Panc1 (cell line): Measurements from ENCODE around the gene VSIG1. TPM values are rescaled to one million over a fixed set of nuclear protein-coding genes. Genes with fewer than 3 reads are reported as not detected.

Experiments used
- ATAC-seq: fragments of 200-7000 bp; cut with Tn5 transposase; 2 replicates; pipeline ENCODE4 v1.9.1; 2020; ENCODE audit warnings: mild to moderate bottlenecking, moderate library complexity
- BruUV-seq: library from RNA; stranded (reverse); fragments of 400-500 nt; replicated peaks from 2 replicates; lab custom pipeline; 2021; lab: Mats Ljungman, UMichigan
- CTCF ChIA-PET: fragments of 300-600 bp; sonication (Branson Sonifier 250); formaldehyde crosslinking; loops from one replicate; lab custom pipeline; 2022; ENCODE audit warnings: antibody characterized with exemption; lab: Charles Lee
- POLR2A ChIA-PET: fragments of 300-600 bp; sonication (Branson Sonifier 250); formaldehyde crosslinking; loops from one replicate; lab custom pipeline; 2022; ENCODE audit warnings: antibody characterized with exemption; lab: Charles Lee
- DNase-seq: peaks from one replicate; pipeline ENCODE4 v3.0.0-alpha.2; 2010; ENCODE audit warnings: low read depth, low spot score
- H3K27ac ChIP-seq: 2 replicates; pipeline ENCODE4 v1.5.1; 2011; ENCODE audit warnings: mild to moderate bottlenecking, low read length, inconsistent platforms
- H3K27me3 ChIP-seq: fragments of 200-500 bp; sonication (Bioruptor generic); 2 replicates; pipeline ENCODE4 v1.6.0; 2014; ENCODE audit warnings: low read length, inconsistent platforms; ENCODE audit not compliant: control insufficient read depth, insufficient read depth
- H3K36me3 ChIP-seq: fragments of 200-500 bp; sonication (Bioruptor generic); 2 replicates; pipeline ENCODE4 v1.5.1; 2014; ENCODE audit warnings: inconsistent platforms, mild to moderate bottlenecking, low read length, moderate library complexity; ENCODE audit not compliant: control insufficient read depth, insufficient read depth
- H3K4me1 ChIP-seq: 2 replicates; pipeline ENCODE4 v1.5.1; 2011; ENCODE audit warnings: inconsistent platforms, mild to moderate bottlenecking, low read length, moderate library complexity; ENCODE audit not compliant: control insufficient read depth, insufficient read depth
- H3K4me3 ChIP-seq, 2 experiments: 2 replicates each; pipeline ENCODE4 v1.5.1; 2011 to 2012; ENCODE audit warnings: low read depth in 2 of 2, low read length in 2 of 2, mild to moderate bottlenecking in 2 of 2, inconsistent platforms in 1 of 2, moderate library complexity in 1 of 2
- H3K9me3 ChIP-seq: fragments of 200-500 bp; sonication (Bioruptor generic); 2 replicates; pipeline ENCODE4 v1.5.1; 2014; ENCODE audit warnings: low read depth, mild to moderate bottlenecking, inconsistent platforms, low read length, moderate library complexity; ENCODE audit not compliant: control insufficient read depth, insufficient read depth
- POLR2AphosphoS5 ChIP-seq: IDR thresholded peaks from 2 replicates; pipeline ENCODE4 v1.6.1; 2012; ENCODE audit warnings: mild to moderate bottlenecking, low read depth, low read length, moderate library complexity
- SIN3A ChIP-seq: IDR thresholded peaks from 2 replicates; pipeline ENCODE4 v1.6.1; 2012; ENCODE audit warnings: low read depth, mild to moderate bottlenecking, low read length, moderate library complexity, borderline replicate concordance; ENCODE audit not compliant: insufficient read depth
- TCF7L2 ChIP-seq: IDR thresholded peaks from 2 replicates; pipeline ENCODE4 v1.6.1; 2011; ENCODE audit warnings: mild to moderate bottlenecking, low read depth, low read length, inconsistent platforms
- in situ Hi-C: cut with HindIII; loops from 2 replicates; pipeline ENCODE4 v1.10.0; 2016; ENCODE audit warnings: low sequenced_read_pairs, low pct_unique_long_range_greater_than_20kb
- intact Hi-C: fragments of 100-400 bp; cut with micrococcal nuclease; formaldehyde crosslinking; loops from one replicate; pipeline ENCODE4 v1.10.0; 2022; ENCODE audit not compliant: unreplicated experiment
- total RNA-seq: library from RNA; stranded (reverse); gene quantifications from one replicate; pipeline ENCODE4 v1.2.1, GENCODE V29; 2021; ENCODE audit not compliant: unreplicated experiment
- TF ChIP-seq, protein P1 (sequence below), 2 experiments: IDR thresholded peaks; 2 replicates each; pipeline ENCODE4 v1.6.1; 2011 to 2012; ENCODE audit warnings: low read depth in 2 of 2, control low read depth in 1 of 2, low read length in 1 of 2, mild to moderate bottlenecking in 1 of 2, moderate library complexity in 1 of 2; ENCODE audit not compliant: insufficient read depth in 1 of 2
- TF ChIP-seq, protein P2 (sequence below): fragments of 450-650 bp; IDR thresholded peaks from 2 replicates; pipeline ENCODE4 v1.5.1; 2017; ENCODE audit warnings: mild to moderate bottlenecking

VSIG1 gene
- total RNA-seq, 1 experiment from 2014 or later = not detected

DNA sequence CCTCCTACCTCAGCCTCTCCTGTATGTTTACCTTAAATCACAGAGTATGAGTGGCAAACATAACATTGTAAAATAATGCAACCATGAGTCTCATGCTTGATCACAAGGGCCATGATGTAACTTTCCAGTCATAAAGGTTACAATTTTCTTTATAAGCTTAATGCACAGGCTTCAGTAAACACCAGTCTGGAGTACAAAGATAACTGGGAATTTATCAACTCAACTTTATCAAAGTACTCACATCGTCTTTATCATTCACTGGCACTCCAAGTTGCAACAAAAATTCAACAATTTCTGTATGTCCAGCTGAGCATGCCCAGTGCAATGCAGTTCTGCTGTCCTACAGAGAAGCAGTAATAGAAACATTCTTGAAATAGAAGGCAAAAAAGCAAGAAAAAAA is 43.6 kb downstream of the VSIG1 start:
- no TSS peak for BruUV-seq
- no peak overlapping the region for H3K4me3 ChIP-seq
- no peak overlapping the region; the same call in 1 of the 2 replicates for H3K27ac ChIP-seq
- ChIA-PET CTCF (no interaction called here), POLR2A (no interaction called here)
- peaks cover 21% of the 10 kb centered on the region for H3K36me3 ChIP-seq
- TF ChIP-seq TCF7L2 = no peak
- TF ChIP-seq, protein P1, sequence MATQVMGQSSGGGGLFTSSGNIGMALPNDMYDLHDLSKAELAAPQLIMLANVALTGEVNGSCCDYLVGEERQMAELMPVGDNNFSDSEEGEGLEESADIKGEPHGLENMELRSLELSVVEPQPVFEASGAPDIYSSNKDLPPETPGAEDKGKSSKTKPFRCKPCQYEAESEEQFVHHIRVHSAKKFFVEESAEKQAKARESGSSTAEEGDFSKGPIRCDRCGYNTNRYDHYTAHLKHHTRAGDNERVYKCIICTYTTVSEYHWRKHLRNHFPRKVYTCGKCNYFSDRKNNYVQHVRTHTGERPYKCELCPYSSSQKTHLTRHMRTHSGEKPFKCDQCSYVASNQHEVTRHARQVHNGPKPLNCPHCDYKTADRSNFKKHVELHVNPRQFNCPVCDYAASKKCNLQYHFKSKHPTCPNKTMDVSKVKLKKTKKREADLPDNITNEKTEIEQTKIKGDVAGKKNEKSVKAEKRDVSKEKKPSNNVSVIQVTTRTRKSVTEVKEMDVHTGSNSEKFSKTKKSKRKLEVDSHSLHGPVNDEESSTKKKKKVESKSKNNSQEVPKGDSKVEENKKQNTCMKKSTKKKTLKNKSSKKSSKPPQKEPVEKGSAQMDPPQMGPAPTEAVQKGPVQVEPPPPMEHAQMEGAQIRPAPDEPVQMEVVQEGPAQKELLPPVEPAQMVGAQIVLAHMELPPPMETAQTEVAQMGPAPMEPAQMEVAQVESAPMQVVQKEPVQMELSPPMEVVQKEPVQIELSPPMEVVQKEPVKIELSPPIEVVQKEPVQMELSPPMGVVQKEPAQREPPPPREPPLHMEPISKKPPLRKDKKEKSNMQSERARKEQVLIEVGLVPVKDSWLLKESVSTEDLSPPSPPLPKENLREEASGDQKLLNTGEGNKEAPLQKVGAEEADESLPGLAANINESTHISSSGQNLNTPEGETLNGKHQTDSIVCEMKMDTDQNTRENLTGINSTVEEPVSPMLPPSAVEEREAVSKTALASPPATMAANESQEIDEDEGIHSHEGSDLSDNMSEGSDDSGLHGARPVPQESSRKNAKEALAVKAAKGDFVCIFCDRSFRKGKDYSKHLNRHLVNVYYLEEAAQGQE (IDR thresholded peaks at IDR 0.05; ENCODE audit: insufficient read depth in 1 of 2, low read depth in 2 of 2, low read length in 1 of 2) = no peak
- no peak for TF ChIP-seq SIN3A
- no peak for ATAC-seq
- DNase-seq = peak; percentile 51
- peaks cover 9% of the 10 kb centered on the region; the same call in 1 of the 2 replicates for H3K4me1 ChIP-seq
- no peaks in the 10 kb centered on the region for H3K9me3 ChIP-seq
- intact Hi-C loops (no loop called here), in situ Hi-C loops (no loop called here)
- H3K27me3 ChIP-seq = no peaks in the 10 kb centered on the region

DNA sequence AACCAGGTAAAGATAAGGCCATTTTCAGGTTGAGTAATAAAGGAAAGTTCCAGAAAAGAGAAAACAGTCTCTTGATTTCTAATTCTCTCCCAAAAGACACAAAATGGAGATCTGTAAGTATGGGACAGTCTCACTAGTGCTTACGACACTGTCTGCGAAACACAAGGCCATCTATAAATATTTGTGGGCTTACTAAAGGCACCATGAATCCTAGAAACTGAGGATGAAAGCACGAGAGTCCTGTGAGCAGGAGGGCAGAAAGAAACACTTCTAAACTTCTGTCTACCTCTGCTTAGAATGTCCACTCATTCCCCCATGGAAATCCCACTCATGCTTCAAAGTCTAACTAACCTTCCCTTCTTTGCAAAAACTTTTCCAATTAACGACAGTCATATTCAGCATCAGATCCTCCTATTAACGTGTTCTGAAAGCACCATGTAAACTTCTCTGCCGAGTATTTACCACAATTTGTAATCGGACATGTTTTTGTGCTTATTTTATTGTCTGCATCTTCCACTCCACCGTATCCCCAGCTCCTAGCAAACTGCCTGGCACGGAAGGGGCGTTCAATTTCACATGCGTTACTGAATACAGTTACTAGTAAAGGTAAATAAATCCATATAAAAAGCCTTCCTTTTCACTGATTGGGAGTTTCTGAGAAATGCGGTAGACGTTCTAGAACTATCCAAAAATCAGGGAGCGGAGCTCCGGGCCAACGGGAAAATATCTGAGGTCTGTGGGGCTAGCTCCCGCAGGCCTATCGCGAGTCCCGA is 45.8 kb downstream of the VSIG1 start:
- TSS peak; percentile 90 for BruUV-seq
- Histone ChIP-seq H3K27me3 (no peaks in the 10 kb centered on the region), H3K4me3 (peak overlapping the region; percentile 93 to 99), H3K9me3 (no peaks in the 10 kb centered on the region), H3K4me1 (peaks cover 9% of the 10 kb centered on the region; the same call in 1 of the 2 replicates), H3K36me3 (peaks cover 15% of the 10 kb centered on the region), H3K27ac (peak overlapping the region; percentile 99)
- ATAC-seq (no peak), DNase-seq (no peak)
- CTCF ChIA-PET = no interaction called here
- TF ChIP-seq SIN3A (no peak), TCF7L2 (no peak), POLR2AphosphoS5 (no peak)
- TF ChIP-seq, protein P1 (IDR thresholded peaks at IDR 0.05; ENCODE audit: insufficient read depth in 1 of 2, low read depth in 2 of 2, low read length in 1 of 2) = no peak
- TF ChIP-seq, protein P2, sequence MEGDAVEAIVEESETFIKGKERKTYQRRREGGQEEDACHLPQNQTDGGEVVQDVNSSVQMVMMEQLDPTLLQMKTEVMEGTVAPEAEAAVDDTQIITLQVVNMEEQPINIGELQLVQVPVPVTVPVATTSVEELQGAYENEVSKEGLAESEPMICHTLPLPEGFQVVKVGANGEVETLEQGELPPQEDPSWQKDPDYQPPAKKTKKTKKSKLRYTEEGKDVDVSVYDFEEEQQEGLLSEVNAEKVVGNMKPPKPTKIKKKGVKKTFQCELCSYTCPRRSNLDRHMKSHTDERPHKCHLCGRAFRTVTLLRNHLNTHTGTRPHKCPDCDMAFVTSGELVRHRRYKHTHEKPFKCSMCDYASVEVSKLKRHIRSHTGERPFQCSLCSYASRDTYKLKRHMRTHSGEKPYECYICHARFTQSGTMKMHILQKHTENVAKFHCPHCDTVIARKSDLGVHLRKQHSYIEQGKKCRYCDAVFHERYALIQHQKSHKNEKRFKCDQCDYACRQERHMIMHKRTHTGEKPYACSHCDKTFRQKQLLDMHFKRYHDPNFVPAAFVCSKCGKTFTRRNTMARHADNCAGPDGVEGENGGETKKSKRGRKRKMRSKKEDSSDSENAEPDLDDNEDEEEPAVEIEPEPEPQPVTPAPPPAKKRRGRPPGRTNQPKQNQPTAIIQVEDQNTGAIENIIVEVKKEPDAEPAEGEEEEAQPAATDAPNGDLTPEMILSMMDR = no peak
- in situ Hi-C loops (no loop called here), intact Hi-C loops (no loop called here)
- POLR2A ChIA-PET = no interaction called here
